Sigmoid colon (tissue), 4 donors: ENCODE measurements around the gene MAP4K1.

Experiments used
- CTCF ChIP-seq, 4 experiments: fragments of 450-650 bp in 3 of 4; fragments of 200-600 bp in 1 of 4; IDR thresholded peaks; one replicate each; pipeline ENCODE4 v1.5.1; 2016 to 2019; ENCODE audit warnings: antibody characterized with exemption in 4 of 4, mild to moderate bottlenecking in 3 of 4, moderate library complexity in 2 of 4
- POLR2A ChIP-seq, 2 donors: fragments of 450-650 bp; IDR thresholded peaks; one replicate each; pipeline ENCODE4 v1.6.1; 2016; ENCODE audit warnings: antibody characterized with exemption in 2 of 2, mild to moderate bottlenecking in 2 of 2, moderate library complexity in 2 of 2
- POLR2AphosphoS5 ChIP-seq, 4 donors: sonication (generic); formaldehyde crosslinking; IDR thresholded peaks; one replicate each; pipeline ENCODE4 v1.6.1; 2017; ENCODE audit warnings: antibody characterized with exemption in 4 of 4

GRCh38 chr19:38571682-38572081 lies 46.1 kb downstream of the MAP4K1 start:
- TF ChIP-seq POLR2A (IDR thresholded peaks at IDR 0.05) (no peak), CTCF (IDR thresholded peaks at IDR 0.05) (no peak), POLR2AphosphoS5 (IDR thresholded peaks at IDR 0.05) (no peak)
